ENCODE data around the gene ZNF236.

The ZNF236 gene

GRCh38 chr18:77000527-77000926 lies 178.2 kb downstream of the ZNF236 start:
- in situ Hi-C loops (cut with HindIII; ENCODE audit: low sequenced_read_pairs): loop anchor here (5.0 kb wide), 1 partner anchor 47 kb away; no protein-coding TSS in a partner anchor

- in situ Hi-C loops (cut with HindIII; ENCODE audit: low sequenced_read_pairs): loop anchor here (5.0 kb wide), 1 partner anchor 46 kb away; no protein-coding TSS in a partner anchor
Observed at GRCh38 chr18:77001041-77001440, 178.7 kb downstream of the ZNF236 start.

GRCh38 chr18:77001979-77002378 lies 179.6 kb downstream of the ZNF236 start:
- in situ Hi-C loops (cut with HindIII; ENCODE audit: low sequenced_read_pairs): loop anchor here (5.0 kb wide), 1 partner anchor 45 kb away; no protein-coding TSS in a partner anchor

- in situ Hi-C loops (cut with HindIII; ENCODE audit: low sequenced_read_pairs): loop anchor here (5.0 kb wide), 1 partner anchor 45 kb away; no protein-coding TSS in a partner anchor
Observed at GRCh38 chr18:77002496-77002895, 180.1 kb downstream of the ZNF236 start.

- in situ Hi-C loops (cut with HindIII; ENCODE audit: low sequenced_read_pairs): loop anchor here (5.0 kb wide), 1 partner anchor 44 kb away; no protein-coding TSS in a partner anchor
Observed at GRCh38 chr18:77003316-77003715, 181.0 kb downstream of the ZNF236 start.

GRCh38 chr18:77004555-77005380 lies 182.4 kb downstream of the ZNF236 start:
- in situ Hi-C loops (cut with HindIII; ENCODE audit: low sequenced_read_pairs): loop anchor here (5.0 kb wide), 1 partner anchor 43 kb away; no protein-coding TSS in a partner anchor

GRCh38 chr18:77005651-77006195 lies 183.4 kb downstream of the ZNF236 start:
- in situ Hi-C loops (cut with HindIII; ENCODE audit: low sequenced_read_pairs): no loop called here

- in situ Hi-C loops (cut with HindIII; ENCODE audit: low sequenced_read_pairs): no loop called here
Observed at GRCh38 chr18:77006305-77007175, 184.2 kb downstream of the ZNF236 start.

GRCh38 chr18:77007251-77007650 lies 184.9 kb downstream of the ZNF236 start:
- in situ Hi-C loops (cut with HindIII; ENCODE audit: low sequenced_read_pairs): no loop called here

- in situ Hi-C loops (cut with HindIII; ENCODE audit: low sequenced_read_pairs): no loop called here
Observed at GRCh38 chr18:77008006-77008405, 185.6 kb downstream of the ZNF236 start.

- in situ Hi-C loops (cut with HindIII; ENCODE audit: low sequenced_read_pairs): no loop called here
Observed at GRCh38 chr18:77008576-77009315, 186.4 kb downstream of the ZNF236 start.

GRCh38 chr18:77009675-77010074 lies 187.3 kb downstream of the ZNF236 start:
- in situ Hi-C loops (cut with HindIII; ENCODE audit: low sequenced_read_pairs): no loop called here

GRCh38 chr18:77012120-77012519 lies 189.8 kb downstream of the ZNF236 start:
- in situ Hi-C loops (cut with HindIII; ENCODE audit: low sequenced_read_pairs): no loop called here

- in situ Hi-C loops (cut with HindIII; ENCODE audit: low sequenced_read_pairs): no loop called here
Observed at GRCh38 chr18:77012806-77013541, 190.6 kb downstream of the ZNF236 start.

GRCh38 chr18:77013811-77014521 lies 191.6 kb downstream of the ZNF236 start:
- in situ Hi-C loops (cut with HindIII; ENCODE audit: low sequenced_read_pairs): no loop called here

GRCh38 chr18:77014538-77014937 lies 192.2 kb downstream of the ZNF236 start:
- in situ Hi-C loops (cut with HindIII; ENCODE audit: low sequenced_read_pairs): no loop called here

- in situ Hi-C loops (cut with HindIII; ENCODE audit: low sequenced_read_pairs): no loop called here
Observed at GRCh38 chr18:77015169-77015568, 192.8 kb downstream of the ZNF236 start.

- in situ Hi-C loops (cut with HindIII; ENCODE audit: low sequenced_read_pairs): no loop called here
Observed at GRCh38 chr18:77015771-77016710, 193.7 kb downstream of the ZNF236 start.
